ENCODE results near the gene ELOVL7.
"Not testable (repeated sequence)": the region's sequence is repeated elsewhere in the genome, so short reads cannot be mapped to it uniquely, and the experiment has no call there.

The ELOVL7 gene

GRCh38 chr5:60870857-60871256 lies 26.8 kb upstream of the ELOVL7 start:
- Histone ChIP-seq H3F3A (ENCODE audit: insufficient read depth) (no peaks in the 10 kb centered on the region), H3K36me3 (ENCODE audit: low read length) (no peaks in the 10 kb centered on the region), H3K9ac (ENCODE audit: low read length) (no peak overlapping the region), H3K9me3 (ENCODE audit: insufficient read depth, low read length) (no peaks in the 10 kb centered on the region; the same call in 1 of the 2 replicates), H3K79me2 (ENCODE audit: insufficient read depth, low read length) (no peaks in the 10 kb centered on the region), H3K4me2 (ENCODE audit: low read depth, low read length, poor library complexity, severe bottlenecking) (no peak overlapping the region), H2AFZ (ENCODE audit: low read depth, low read length, severe bottlenecking) (no peak overlapping the region), H3K27me3 (ENCODE audit: low read length) (no peaks in the 10 kb centered on the region), H3K9me2 (replicated peaks; ENCODE audit: insufficient read depth, low read length) (no peaks in the 10 kb centered on the region), H3K27ac (ENCODE audit: low read depth, low read length) (no peak overlapping the region), H3K4me3 (ENCODE audit: insufficient read depth, low read length, poor library complexity, severe bottlenecking) (no peak overlapping the region), H4K20me1 (ENCODE audit: low read depth, low read length) (no peaks in the 10 kb centered on the region)
- TF ChIP-seq CTCF (IDR thresholded peaks at IDR 0.05; ENCODE audit: insufficient read depth, low read length, poor library complexity, severe bottlenecking), result no peak
- TF ChIP-seq EZH2phosphoT487 (conservative IDR thresholded peaks at IDR 0.05; ENCODE audit: low read length), result no peak

GRCh38 chr5:60860572-60860971 lies 16.5 kb upstream of the ELOVL7 start:
- H3K4me2 ChIP-seq (ENCODE audit: low read depth, low read length, poor library complexity, severe bottlenecking), result not testable (repeated sequence)

GRCh38 chr5:60856066-60856465 lies 12.0 kb upstream of the ELOVL7 start:
- H3K9ac ChIP-seq (ENCODE audit: low read length), result no peak overlapping the region
- no peaks in the 10 kb centered on the region for H3K36me3 ChIP-seq (ENCODE audit: low read length)
- no peak overlapping the region for H3K4me2 ChIP-seq (ENCODE audit: low read depth, low read length, poor library complexity, severe bottlenecking)
- H3K79me2 ChIP-seq (ENCODE audit: insufficient read depth, low read length), result no peaks in the 10 kb centered on the region
- H3K9me3 ChIP-seq (ENCODE audit: insufficient read depth, low read length), result no peaks in the 10 kb centered on the region
- H3K27ac ChIP-seq (ENCODE audit: low read depth, low read length), result no peak overlapping the region
- no peak for TF ChIP-seq EZH2phosphoT487 (conservative IDR thresholded peaks at IDR 0.05; ENCODE audit: low read length)
- no peak for TF ChIP-seq CTCF (IDR thresholded peaks at IDR 0.05; ENCODE audit: insufficient read depth, low read length, poor library complexity, severe bottlenecking)
- no peaks in the 10 kb centered on the region for H3K9me2 ChIP-seq (replicated peaks; ENCODE audit: insufficient read depth, low read length)
- no peaks in the 10 kb centered on the region for H3K27me3 ChIP-seq (ENCODE audit: low read length)
- H4K20me1 ChIP-seq (ENCODE audit: low read depth, low read length), result no peaks in the 10 kb centered on the region
- H3K4me3 ChIP-seq (ENCODE audit: insufficient read depth, low read length, poor library complexity, severe bottlenecking), result no peak overlapping the region
- H3F3A ChIP-seq (ENCODE audit: insufficient read depth), result no peaks in the 10 kb centered on the region
- H2AFZ ChIP-seq (ENCODE audit: low read depth, low read length, severe bottlenecking), result no peak overlapping the region

More at GRCh38 chr5:60860572-60860971, 16.5 kb upstream of the ELOVL7 start:
- not testable (repeated sequence) for H3K9me2 ChIP-seq (replicated peaks; ENCODE audit: insufficient read depth, low read length); H3K36me3 ChIP-seq (ENCODE audit: low read length); H3K27ac ChIP-seq (ENCODE audit: low read depth, low read length); H2AFZ ChIP-seq (ENCODE audit: low read depth, low read length, severe bottlenecking); H3K4me3 ChIP-seq (ENCODE audit: insufficient read depth, low read length, poor library complexity, severe bottlenecking); H3F3A ChIP-seq (ENCODE audit: insufficient read depth); H3K9me3 ChIP-seq (ENCODE audit: insufficient read depth, low read length); H3K79me2 ChIP-seq (ENCODE audit: insufficient read depth, low read length); H4K20me1 ChIP-seq (ENCODE audit: low read depth, low read length); H3K9ac ChIP-seq (ENCODE audit: low read length); H3K27me3 ChIP-seq (ENCODE audit: low read length)

GRCh38 chr5:60852940-60853339 lies 8.9 kb upstream of the ELOVL7 start:
- Histone ChIP-seq H3K27me3 (ENCODE audit: low read length) (no peaks in the 10 kb centered on the region), H3K36me3 (ENCODE audit: low read length) (no peaks in the 10 kb centered on the region), H3F3A (ENCODE audit: insufficient read depth) (no peaks in the 10 kb centered on the region), H2AFZ (ENCODE audit: low read depth, low read length, severe bottlenecking) (no peak overlapping the region), H3K9ac (ENCODE audit: low read length) (no peak overlapping the region), H3K27ac (ENCODE audit: low read depth, low read length) (no peak overlapping the region), H3K9me2 (replicated peaks; ENCODE audit: insufficient read depth, low read length) (no peaks in the 10 kb centered on the region), H3K4me3 (ENCODE audit: insufficient read depth, low read length, poor library complexity, severe bottlenecking) (no peak overlapping the region), H3K9me3 (ENCODE audit: insufficient read depth, low read length) (no peaks in the 10 kb centered on the region), H4K20me1 (ENCODE audit: low read depth, low read length) (no peaks in the 10 kb centered on the region), H3K79me2 (ENCODE audit: insufficient read depth, low read length) (no peaks in the 10 kb centered on the region), H3K4me2 (ENCODE audit: low read depth, low read length, poor library complexity, severe bottlenecking) (no peak overlapping the region)
- TF ChIP-seq CTCF (IDR thresholded peaks at IDR 0.05; ENCODE audit: insufficient read depth, low read length, poor library complexity, severe bottlenecking) (no peak), EZH2phosphoT487 (conservative IDR thresholded peaks at IDR 0.05; ENCODE audit: low read length) (no peak)
